Activated T-helper 2 cell treated with anti-CD3 and anti-CD28 coated beads, Interferon-gamma antibody, Interleukin-2, Interleukin-4, amounts not matched to agents 10 μg/mL and 5 μg/mL and 100 μg/mL, durations not matched to agents 14 hours and 24 hours and 36 hours (primary cell): ENCODE measurements around the gene STX8. TPM values are rescaled to one million over a fixed set of nuclear protein-coding genes. Genes with fewer than 3 reads are reported as not detected.
"Not testable (repeated sequence)": the region's sequence is repeated elsewhere in the genome, so short reads cannot be mapped to it uniquely, and the experiment has no call there.

ENCODE experiments used
- DNase-seq: peaks from one replicate; pipeline ENCODE4 v3.0.0; 2021; ENCODE audit warnings: low spot score
- H3K27ac Mint-ChIP-seq: one replicate; pipeline ENCODE4 v1.8.0; 2021; ENCODE audit warnings: mixed read lengths
- H3K27me3 Mint-ChIP-seq: one replicate; pipeline ENCODE4 v1.8.0; 2021; ENCODE audit warnings: low read depth, mixed read lengths
- H3K36me3 Mint-ChIP-seq: one replicate; pipeline ENCODE4 v1.8.0; 2021; ENCODE audit warnings: low read depth, mixed read lengths
- H3K4me1 Mint-ChIP-seq: one replicate; pipeline ENCODE4 v1.8.0; 2021; ENCODE audit warnings: low read depth, mixed read lengths
- H3K4me3 Mint-ChIP-seq: one replicate; pipeline ENCODE4 v1.8.0; 2021; ENCODE audit warnings: low read depth, mild to moderate bottlenecking, moderate library complexity, mixed read lengths
- H3K9me3 Mint-ChIP-seq: one replicate; pipeline ENCODE4 v1.8.0; 2021; ENCODE audit warnings: mixed read lengths
- intact Hi-C: fragments of 100-400 bp; cut with micrococcal nuclease; formaldehyde crosslinking; loops from one replicate; pipeline ENCODE4 v1.15.1; 2023
- total RNA-seq: library from RNA; stranded (reverse); gene quantifications from 2 replicates; pipeline ENCODE4 v1.2.3, GENCODE V29; 2022

The STX8 gene
- 52.1 and 54.8 TPM in 2 replicates for total RNA-seq

- DNase-seq = peak; percentile 75
- Mint-ChIP-seq H3K36me3 (no peaks in the 10 kb centered on the region), H3K27me3 (no peaks in the 10 kb centered on the region), H3K4me3 (peak within 1 kb of the TSS; percentile 95), H3K4me1 (peaks cover 15% of the 10 kb centered on the region), H3K9me3 (no peaks in the 10 kb centered on the region), H3K27ac (peak within 1 kb of the TSS; percentile 79)
- intact Hi-C loops = loop anchor here (10.0 kb wide), 1 partner anchor 169 kb away; no protein-coding TSS in a partner anchor
These were observed at the start of gene STX8 for GRCh38 chr17:9575381-9576101. TSS of gene STX8 (minus strand) at chr17:9575820. CDS start at chr17:9575808, 12 bp downstream.

- no peaks in the 10 kb centered on the region for H3K4me1 Mint-ChIP-seq
These were observed 47.3 kb upstream of the STX8 start for GRCh38 chr17:9622961-9623360.

GRCh38 chr17:9615486-9615885 lies 39.9 kb upstream of the STX8 start:
- no peaks in the 10 kb centered on the region for H3K27me3 Mint-ChIP-seq
- H3K36me3 Mint-ChIP-seq = no peaks in the 10 kb centered on the region
- DNase-seq = no peak
- H3K4me1 Mint-ChIP-seq = no peaks in the 10 kb centered on the region
- H3K9me3 Mint-ChIP-seq = no peaks in the 10 kb centered on the region
- intact Hi-C loops = no loop called here
- H3K4me3 Mint-ChIP-seq = no peak overlapping the region
- H3K27ac Mint-ChIP-seq = no peak overlapping the region

More at GRCh38 chr17:9622961-9623360, 47.3 kb upstream of the STX8 start:
- H3K27ac Mint-ChIP-seq = no peak overlapping the region
- no peak for DNase-seq
- H3K4me3 Mint-ChIP-seq = no peak overlapping the region
- H3K9me3 Mint-ChIP-seq = peaks cover 28% of the 10 kb centered on the region
- intact Hi-C loops = no loop called here
- no peaks in the 10 kb centered on the region for H3K36me3 Mint-ChIP-seq
- H3K27me3 Mint-ChIP-seq = no peaks in the 10 kb centered on the region

GRCh38 chr17:9612006-9612405 lies 36.4 kb upstream of the STX8 start:
- intact Hi-C loops = no loop called here
- DNase-seq = no peak
- Mint-ChIP-seq H3K4me3 (no peak overlapping the region), H3K27ac (no peak overlapping the region), H3K4me1 (no peaks in the 10 kb centered on the region), H3K27me3 (peaks cover 1% of the 10 kb centered on the region), H3K36me3 (no peaks in the 10 kb centered on the region), H3K9me3 (no peaks in the 10 kb centered on the region)

GRCh38 chr17:9611557-9611956 lies 35.9 kb upstream of the STX8 start:
- intact Hi-C loops = no loop called here
- H3K36me3 Mint-ChIP-seq = no peaks in the 10 kb centered on the region

GRCh38 chr17:9607058-9607457 lies 31.4 kb upstream of the STX8 start:
- DNase-seq, H3K4me3 Mint-ChIP-seq, intact Hi-C loops, H3K27ac Mint-ChIP-seq, H3K4me1 Mint-ChIP-seq, H3K27me3 Mint-ChIP-seq, H3K9me3 Mint-ChIP-seq, H3K36me3 Mint-ChIP-seq: not testable (repeated sequence)

More at GRCh38 chr17:9611557-9611956, 35.9 kb upstream of the STX8 start:
- peaks cover 1% of the 10 kb centered on the region for H3K27me3 Mint-ChIP-seq
- H3K9me3 Mint-ChIP-seq = no peaks in the 10 kb centered on the region
- DNase-seq = no peak
- H3K4me1 Mint-ChIP-seq = no peaks in the 10 kb centered on the region
- no peak overlapping the region for H3K4me3 Mint-ChIP-seq
- H3K27ac Mint-ChIP-seq = no peak overlapping the region

GRCh38 chr17:9606453-9606852 lies 30.8 kb upstream of the STX8 start:
- H3K36me3 Mint-ChIP-seq = no peaks in the 10 kb centered on the region
- peaks cover 3% of the 10 kb centered on the region for H3K27me3 Mint-ChIP-seq
- no peaks in the 10 kb centered on the region for H3K9me3 Mint-ChIP-seq
- no peaks in the 10 kb centered on the region for H3K4me1 Mint-ChIP-seq
- intact Hi-C loops = no loop called here
- DNase-seq = no peak
- H3K27ac Mint-ChIP-seq = no peak overlapping the region
- no peak overlapping the region for H3K4me3 Mint-ChIP-seq

GRCh38 chr17:9604583-9604982 lies 29.0 kb upstream of the STX8 start:
- H3K36me3 Mint-ChIP-seq, H3K9me3 Mint-ChIP-seq, H3K4me3 Mint-ChIP-seq, DNase-seq, intact Hi-C loops, H3K4me1 Mint-ChIP-seq, H3K27me3 Mint-ChIP-seq, H3K27ac Mint-ChIP-seq: not testable (repeated sequence)

- no peak for DNase-seq
- no peaks in the 10 kb centered on the region for H3K27me3 Mint-ChIP-seq
- no peaks in the 10 kb centered on the region for H3K36me3 Mint-ChIP-seq
- H3K4me3 Mint-ChIP-seq = no peak overlapping the region
- intact Hi-C loops = no loop called here
- H3K27ac Mint-ChIP-seq = no peak overlapping the region
- no peaks in the 10 kb centered on the region for H3K4me1 Mint-ChIP-seq
- no peaks in the 10 kb centered on the region for H3K9me3 Mint-ChIP-seq
These were observed 23.0 kb upstream of the STX8 start for GRCh38 chr17:9598661-9599060.

GRCh38 chr17:9597638-9598037 lies 22.0 kb upstream of the STX8 start:
- H3K4me1 Mint-ChIP-seq, H3K27me3 Mint-ChIP-seq, H3K36me3 Mint-ChIP-seq, intact Hi-C loops, H3K4me3 Mint-ChIP-seq, H3K9me3 Mint-ChIP-seq, H3K27ac Mint-ChIP-seq, DNase-seq: not testable (repeated sequence)

GRCh38 chr17:9594065-9594464 lies 18.4 kb upstream of the STX8 start:
- H3K27me3 Mint-ChIP-seq = no peaks in the 10 kb centered on the region
- no peaks in the 10 kb centered on the region for H3K4me1 Mint-ChIP-seq
- H3K36me3 Mint-ChIP-seq = no peaks in the 10 kb centered on the region
- H3K9me3 Mint-ChIP-seq = no peaks in the 10 kb centered on the region
- intact Hi-C loops = no loop called here
- no peak overlapping the region for H3K4me3 Mint-ChIP-seq
- no peak overlapping the region for H3K27ac Mint-ChIP-seq
- DNase-seq = no peak

GRCh38 chr17:9587969-9588656 lies 12.5 kb upstream of the STX8 start:
- peaks cover 12% of the 10 kb centered on the region for H3K9me3 Mint-ChIP-seq
- no peaks in the 10 kb centered on the region for H3K4me1 Mint-ChIP-seq
- intact Hi-C loops = no loop called here

GRCh38 chr17:9577373-9577709 lies 1.7 kb upstream of the STX8 start:
- intact Hi-C loops = loop anchor here (10.0 kb wide), 1 partner anchor 167 kb away; no protein-coding TSS in a partner anchor
- no peak overlapping the region for H3K27ac Mint-ChIP-seq
- no peaks in the 10 kb centered on the region for H3K27me3 Mint-ChIP-seq
- H3K9me3 Mint-ChIP-seq = no peaks in the 10 kb centered on the region
- H3K4me1 Mint-ChIP-seq = peaks cover 15% of the 10 kb centered on the region
- H3K36me3 Mint-ChIP-seq = no peaks in the 10 kb centered on the region
- DNase-seq = no peak
- H3K4me3 Mint-ChIP-seq = peak overlapping the region; percentile 60

More at GRCh38 chr17:9587969-9588656, 12.5 kb upstream of the STX8 start:
- no peak overlapping the region for H3K4me3 Mint-ChIP-seq
- no peaks in the 10 kb centered on the region for H3K27me3 Mint-ChIP-seq
- no peak for DNase-seq
- no peak overlapping the region for H3K27ac Mint-ChIP-seq
- H3K36me3 Mint-ChIP-seq = no peaks in the 10 kb centered on the region
